Left ventricle myocardium superior (tissue), 1 donor: ENCODE data around the gene IGDCC3. TPM values are rescaled to one million over a fixed set of nuclear protein-coding genes. Genes with fewer than 3 reads are reported as not detected.
"Not testable (repeated sequence)": the region's sequence is repeated elsewhere in the genome, so short reads cannot be mapped to it uniquely, and the experiment has no call there.

Source experiments
- ATAC-seq: fragments of 200-7000 bp; cut with Tn5 transposase; one replicate; pipeline ENCODE4 v1.9.1; 2020; ENCODE audit warnings: mild to moderate bottlenecking, moderate library complexity
- DNase-seq: peaks from one replicate; pipeline ENCODE4 v3.0.0-alpha.2; 2020
- intact Hi-C: fragments of 100-400 bp; cut with micrococcal nuclease; formaldehyde crosslinking; loops from one replicate; pipeline ENCODE4 v1.11.0; 2022
- total RNA-seq: library from RNA; stranded (reverse); fragmentation: NEBNext Ultra II Directional; extraction: Animal tissue kit (Norgen Biotek cat#: 25700); gene quantifications from one replicate; pipeline ENCODE4 v1.2.1, GENCODE V29; 2021
- donor health status: DM: no; HTN: yes; CAD: no; lungs with severe emphysema.

Gene IGDCC3
- total RNA-seq, 1 donor from 2014 or later: 0.10 TPM

DNA sequence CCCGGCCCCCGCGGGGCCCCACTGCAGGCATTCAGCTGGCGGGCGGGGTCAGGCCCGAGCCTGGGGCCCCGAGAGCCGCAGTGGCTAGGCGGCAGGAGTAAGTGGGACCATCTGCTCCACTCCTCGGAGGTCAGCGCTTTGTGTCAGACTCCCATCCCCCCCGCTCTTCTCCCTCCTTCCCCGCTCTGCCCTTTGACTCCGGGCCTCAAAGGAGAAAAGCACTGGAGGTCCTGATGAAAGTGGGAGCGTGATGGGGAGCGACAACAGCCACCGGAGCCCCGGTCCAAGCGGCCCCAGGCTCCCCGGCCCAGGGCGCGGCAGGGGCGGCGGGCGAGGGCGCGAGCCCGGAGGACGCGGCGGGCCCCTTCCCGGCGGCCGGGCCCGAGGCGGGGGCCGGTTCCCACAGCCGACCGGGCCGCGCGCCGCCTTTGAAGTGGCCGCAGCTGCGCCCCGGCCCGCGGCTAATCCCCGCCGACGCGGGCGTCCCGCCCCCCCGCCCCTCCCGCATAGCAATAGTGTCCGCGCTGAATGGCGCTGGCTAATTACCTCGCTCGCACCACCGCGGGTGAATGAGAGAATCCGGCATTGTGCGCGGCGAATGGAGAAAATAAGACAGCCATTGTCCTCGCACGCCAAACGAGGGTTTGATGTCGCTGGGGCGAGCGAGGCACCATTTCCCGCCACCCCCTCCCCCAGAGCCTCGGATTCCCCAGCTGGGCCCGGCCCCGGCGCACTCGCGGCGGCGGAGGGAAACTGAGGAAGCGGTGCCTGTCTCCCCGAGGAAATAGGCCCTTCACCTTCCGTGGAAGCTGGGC lies 22.4 kb downstream of the IGDCC3 start:
- DNase-seq (peak; percentile 38), ATAC-seq (peak; percentile 45)
- intact Hi-C loops: no loop called here

DNA sequence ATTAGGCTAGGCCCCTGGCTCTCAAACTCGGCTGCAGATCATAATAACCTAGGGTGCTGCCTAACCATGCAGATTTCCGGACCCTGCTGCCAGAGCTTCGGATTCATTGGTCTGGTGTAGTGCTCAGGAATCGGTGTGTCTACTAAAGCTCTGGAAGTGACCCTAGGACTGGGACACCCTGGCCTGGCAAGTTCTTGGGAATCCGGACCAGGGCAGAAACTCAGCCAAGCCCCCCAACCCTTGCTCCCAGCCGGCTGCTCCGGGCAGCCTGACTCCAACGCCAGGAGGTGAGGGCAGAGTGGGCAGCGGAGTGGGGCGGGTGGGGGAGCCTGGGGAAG lies 23.0 kb downstream of the IGDCC3 start:
- no peak for ATAC-seq
- intact Hi-C loops: no loop called here
- DNase-seq: no peak

DNA sequence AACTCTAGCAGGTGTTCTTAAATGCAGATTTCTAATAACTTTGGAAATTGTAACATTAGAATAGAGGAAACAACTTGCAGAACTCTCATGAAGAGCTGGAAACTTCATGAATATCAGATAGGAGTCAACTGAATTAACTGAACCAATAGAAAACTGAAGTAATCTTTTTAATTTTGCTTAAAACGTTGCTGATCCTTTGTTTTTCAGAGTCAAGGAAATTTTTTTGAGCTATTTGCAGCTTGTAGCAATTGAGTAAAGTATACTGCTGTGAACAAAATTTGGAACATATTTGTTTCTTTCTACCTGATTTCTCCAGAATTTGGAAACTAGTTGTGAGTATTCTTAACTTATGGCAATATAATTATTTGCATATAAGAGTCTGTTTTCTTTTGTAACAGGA lies 25.8 kb downstream of the IGDCC3 start:
- intact Hi-C loops, ATAC-seq, DNase-seq: not testable (repeated sequence)

DNA sequence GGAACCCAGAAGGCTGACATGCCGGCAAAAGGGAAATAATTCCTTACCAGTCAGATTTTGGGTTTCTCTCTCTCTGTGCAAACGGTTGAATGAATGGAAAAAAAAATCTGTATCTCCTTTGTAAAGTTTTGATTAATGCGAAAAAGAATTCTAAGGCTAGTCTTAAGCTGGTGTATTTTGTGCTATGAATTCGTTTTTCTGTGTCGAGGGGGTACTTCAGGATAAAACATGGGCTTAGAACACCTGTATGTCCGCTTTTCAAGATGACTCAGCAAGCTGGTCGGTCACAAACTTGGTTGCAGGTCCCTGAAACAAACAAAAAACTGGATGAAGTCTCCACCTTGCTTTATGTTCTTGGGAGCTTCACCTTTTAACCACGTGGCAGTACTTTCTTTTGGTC lies 28.5 kb downstream of the IGDCC3 start:
- intact Hi-C loops: no loop called here
- ATAC-seq: no peak
- DNase-seq: no peak

DNA sequence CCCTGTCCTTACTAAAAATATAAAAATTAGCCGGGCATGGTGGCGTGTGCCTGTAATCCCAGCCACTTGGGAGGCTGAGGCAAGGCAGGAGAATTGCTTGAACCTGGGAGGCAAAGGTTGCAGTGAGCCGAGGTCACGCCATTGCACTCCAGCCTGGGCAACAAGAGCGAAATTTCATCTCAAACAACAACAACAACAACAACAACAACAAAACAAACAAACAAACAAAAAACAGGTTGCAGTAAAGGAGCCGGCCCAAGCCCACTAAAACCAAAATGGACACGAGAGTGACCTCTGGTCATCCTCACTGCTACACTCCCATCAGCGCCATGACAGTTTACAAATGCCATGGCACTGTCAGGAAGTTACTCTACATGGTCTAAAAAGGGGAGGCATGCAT lies 30.0 kb downstream of the IGDCC3 start:
- DNase-seq, intact Hi-C loops, ATAC-seq: not testable (repeated sequence)

DNA sequence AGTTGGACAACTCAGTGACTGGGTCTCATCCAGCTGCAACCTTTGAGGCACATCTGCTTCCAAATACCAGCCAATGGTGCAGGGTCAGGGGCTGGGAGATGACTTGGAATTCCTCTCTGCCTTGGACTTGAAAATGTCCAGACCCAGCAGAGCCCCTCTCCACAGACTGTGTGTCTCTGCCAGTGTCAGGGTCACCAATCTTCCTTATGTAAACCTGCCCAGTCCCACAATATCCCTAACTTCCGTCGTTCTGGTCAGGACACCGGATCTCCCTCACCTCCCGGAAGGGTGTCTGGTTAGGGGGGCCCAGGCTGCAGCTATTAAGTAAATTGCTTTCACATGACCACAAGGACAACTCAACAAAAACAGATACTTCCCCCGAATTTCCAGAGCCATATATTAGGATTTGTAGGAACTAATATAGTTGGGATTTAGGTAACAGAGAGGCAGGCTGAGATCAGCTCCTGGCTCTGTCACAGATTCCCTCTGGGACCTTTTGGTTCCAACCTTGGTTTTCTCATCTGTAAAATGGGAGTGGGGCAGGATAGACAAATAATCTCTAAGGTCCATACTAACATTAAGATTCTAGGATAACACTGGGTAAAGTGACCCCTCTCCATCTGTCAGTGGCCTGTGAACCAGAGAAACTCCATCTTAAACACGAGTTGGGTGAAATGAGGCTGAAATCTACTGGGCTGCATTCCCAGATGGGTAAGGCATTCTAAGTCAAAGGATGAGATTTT lies 30.8 kb downstream of the IGDCC3 start:
- intact Hi-C loops: no loop called here

DNA sequence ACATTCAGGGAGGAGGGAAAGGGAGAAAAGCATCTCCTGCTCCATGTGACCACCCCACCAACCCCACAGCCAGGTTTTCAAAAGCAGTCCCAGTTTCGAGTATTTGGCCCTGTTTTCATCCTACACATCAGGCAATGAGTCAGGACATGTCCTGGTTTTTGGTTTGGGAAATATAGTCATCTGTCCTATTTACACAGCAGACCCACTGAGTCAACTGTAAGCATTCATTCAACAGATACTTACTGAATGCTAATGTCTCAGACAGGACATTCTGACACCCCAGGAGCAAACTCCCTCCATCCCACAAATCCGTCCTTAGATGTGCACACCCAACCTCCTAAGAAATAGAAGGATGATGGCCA lies 32.9 kb downstream of the IGDCC3 start:
- DNase-seq: no peak
- ATAC-seq: no peak
- intact Hi-C loops: no loop called here

More for the DNA sequence above, 30.8 kb downstream of the IGDCC3 start:
- DNase-seq (no peak), ATAC-seq (no peak)

DNA sequence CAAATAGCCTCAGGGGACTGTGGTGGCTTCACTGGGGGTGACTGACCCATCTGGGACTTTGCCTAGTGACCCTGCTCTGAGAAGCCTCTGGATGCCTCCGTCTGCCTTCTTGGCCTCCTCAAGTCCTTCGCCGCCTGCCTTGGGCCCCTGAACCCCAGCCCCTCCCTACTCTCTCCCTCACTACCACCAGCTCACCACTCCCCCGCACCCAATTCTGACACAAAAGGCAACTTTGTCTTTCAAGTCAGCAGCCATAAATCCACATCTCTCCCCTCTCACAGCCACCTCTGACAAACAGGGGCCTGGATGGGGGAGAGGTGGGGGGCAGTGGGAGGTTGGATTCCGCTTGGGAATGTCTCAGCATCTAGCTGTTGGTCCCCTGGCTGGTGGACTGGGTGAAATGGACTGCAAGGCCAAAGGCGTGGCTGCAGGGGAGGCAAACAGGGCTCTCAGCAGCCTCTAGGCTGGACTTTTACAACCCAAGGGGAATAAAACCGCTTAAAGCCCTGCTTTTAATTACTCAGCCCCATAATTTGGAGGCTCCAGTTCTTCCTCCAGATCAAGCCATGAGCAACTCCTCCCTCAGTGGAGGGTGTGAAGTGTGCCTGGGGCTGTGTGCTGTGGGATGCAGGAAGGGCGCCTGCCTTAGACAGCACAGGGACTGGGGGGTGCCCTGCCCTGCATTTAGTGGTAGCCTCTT lies 33.4 kb downstream of the IGDCC3 start:
- no peak for DNase-seq
- intact Hi-C loops: no loop called here
- no peak for ATAC-seq

DNA sequence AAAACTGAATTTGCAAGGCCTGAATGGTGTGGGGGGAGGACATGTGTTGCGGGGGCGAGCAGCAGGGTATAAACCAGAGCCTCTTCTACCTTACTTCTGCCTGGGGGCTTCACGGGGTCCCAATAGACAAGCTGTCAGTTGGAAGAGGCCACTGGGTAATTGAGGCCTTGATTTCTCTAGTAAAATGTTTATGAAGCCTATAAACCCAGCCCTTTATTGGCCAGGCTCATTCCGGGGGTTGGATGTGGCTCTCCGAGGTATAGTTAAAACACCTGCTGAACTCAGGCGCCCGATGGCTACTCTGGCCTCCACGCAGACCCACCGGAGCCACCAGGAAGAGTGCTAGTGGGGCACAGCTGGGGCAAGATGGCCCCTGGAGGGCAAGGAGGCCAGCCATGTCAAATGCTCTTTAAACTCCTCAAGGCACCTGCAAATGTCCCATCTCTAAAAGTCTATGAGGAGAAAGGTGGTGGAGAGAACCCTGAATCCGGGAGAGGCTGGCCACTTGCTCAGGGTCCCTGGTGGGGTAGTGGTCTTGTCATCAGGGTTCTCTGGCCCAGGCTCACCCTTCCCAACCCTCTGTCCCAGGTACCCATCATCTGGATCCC lies 34.3 kb downstream of the IGDCC3 start:
- no peak for ATAC-seq
- intact Hi-C loops: no loop called here

DNA sequence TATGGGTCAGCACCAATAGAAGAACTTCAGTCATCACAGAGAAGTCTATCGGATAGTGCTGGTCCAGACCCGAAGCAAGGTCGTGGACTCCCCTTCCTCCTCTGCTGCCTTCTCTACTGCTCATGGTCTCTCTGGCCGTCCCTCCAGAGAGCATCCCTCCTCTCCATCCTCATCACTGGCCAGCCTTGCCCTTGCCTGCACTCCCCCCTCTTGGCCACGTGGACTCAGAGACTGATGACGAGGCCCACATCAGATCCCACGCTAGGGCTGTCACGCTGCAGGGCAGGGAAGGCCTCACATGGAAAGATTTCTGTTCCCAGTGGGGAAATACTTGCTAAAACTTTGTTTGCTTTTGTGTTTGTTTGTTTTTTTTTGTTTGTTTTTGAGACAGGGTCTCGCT lies 35.3 kb downstream of the IGDCC3 start:
- intact Hi-C loops: no loop called here
- ATAC-seq (no peak), DNase-seq (no peak)

More for the DNA sequence above, 34.3 kb downstream of the IGDCC3 start:
- no peak for DNase-seq

DNA sequence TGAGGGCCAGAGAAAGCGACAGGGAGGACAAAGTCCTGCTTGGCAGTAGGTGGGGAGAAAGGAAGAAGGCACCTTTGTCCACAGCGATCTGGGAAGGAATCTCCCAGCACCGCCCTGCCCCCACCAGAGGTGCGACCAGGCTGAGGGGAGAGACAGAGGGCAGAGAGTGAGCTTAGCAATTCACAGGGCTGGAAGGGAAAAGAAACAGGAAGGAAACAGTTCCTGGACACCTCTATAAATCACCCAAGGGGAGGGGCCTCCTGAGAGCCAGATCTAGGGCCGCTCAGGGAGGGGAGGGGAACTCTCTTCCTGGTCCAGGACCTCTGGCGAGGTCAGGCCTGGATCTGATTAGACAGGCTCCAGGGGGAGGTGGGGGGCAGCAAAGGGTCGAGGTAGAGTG lies 37.9 kb downstream of the IGDCC3 start:
- ATAC-seq (no peak), DNase-seq (no peak)
- intact Hi-C loops: no loop called here

DNA sequence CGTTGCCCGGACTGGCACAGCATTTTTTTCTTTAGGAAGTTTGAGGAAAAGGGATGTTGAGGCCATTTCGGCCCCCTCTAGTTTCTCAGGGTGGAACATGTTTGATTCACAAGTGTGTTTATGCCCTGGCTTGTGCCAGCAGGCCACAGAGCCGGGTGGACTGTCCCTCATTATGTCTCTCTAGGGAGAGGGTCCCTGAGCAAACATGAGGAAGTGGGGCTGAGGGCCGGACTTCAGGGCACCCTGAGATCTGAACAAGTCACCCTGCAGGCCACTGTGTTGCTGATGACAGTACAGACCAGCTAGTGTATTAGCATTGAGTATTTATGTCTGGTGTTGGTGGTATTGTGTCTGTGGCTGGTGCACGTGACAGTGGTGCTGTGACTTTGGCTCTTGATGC lies 38.4 kb downstream of the IGDCC3 start:
- intact Hi-C loops: no loop called here
- DNase-seq: no peak
- ATAC-seq: no peak

DNA sequence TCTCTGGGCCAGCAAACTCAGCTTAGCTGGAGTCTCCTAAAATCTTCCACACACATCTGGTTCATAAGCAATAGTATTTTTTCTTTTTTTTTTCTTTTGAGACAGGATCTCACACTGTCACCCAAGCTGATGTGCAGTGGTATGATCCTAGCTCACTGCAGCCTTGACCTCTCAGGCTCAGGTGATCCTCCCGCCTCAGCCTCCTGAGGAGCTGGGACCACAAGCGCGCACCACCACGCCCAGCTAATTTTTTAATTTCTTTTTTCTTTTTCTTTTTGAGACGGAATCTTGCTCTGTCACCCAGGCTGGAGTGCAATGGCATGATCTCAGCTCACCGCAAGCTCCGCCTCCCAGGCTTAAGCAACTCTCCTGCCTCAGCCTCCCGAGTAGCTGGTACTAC lies 39.0 kb downstream of the IGDCC3 start:
- intact Hi-C loops: no loop called here
- ATAC-seq (no peak), DNase-seq (no peak)

DNA sequence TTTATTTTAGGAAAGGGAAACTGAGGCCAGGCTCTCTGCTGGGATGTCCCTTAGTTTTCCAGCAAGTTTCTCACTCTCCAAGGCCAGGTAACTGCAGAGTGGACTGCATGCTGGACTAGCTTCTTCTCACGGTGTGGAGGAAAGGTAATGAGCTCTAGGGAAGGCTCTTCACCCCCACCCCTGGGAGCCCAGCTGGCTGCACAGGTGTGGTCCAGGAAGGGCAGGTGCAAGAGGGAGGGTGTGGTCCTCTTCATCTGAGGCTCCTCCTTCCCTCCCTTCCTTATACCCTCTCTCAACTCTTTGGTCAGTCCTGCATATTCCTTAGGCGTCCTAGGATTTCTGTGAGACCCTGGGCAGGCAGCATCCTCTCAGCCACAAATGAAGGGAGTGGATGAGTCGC lies 39.4 kb downstream of the IGDCC3 start:
- ATAC-seq: no peak
- intact Hi-C loops: no loop called here
- no peak for DNase-seq

DNA sequence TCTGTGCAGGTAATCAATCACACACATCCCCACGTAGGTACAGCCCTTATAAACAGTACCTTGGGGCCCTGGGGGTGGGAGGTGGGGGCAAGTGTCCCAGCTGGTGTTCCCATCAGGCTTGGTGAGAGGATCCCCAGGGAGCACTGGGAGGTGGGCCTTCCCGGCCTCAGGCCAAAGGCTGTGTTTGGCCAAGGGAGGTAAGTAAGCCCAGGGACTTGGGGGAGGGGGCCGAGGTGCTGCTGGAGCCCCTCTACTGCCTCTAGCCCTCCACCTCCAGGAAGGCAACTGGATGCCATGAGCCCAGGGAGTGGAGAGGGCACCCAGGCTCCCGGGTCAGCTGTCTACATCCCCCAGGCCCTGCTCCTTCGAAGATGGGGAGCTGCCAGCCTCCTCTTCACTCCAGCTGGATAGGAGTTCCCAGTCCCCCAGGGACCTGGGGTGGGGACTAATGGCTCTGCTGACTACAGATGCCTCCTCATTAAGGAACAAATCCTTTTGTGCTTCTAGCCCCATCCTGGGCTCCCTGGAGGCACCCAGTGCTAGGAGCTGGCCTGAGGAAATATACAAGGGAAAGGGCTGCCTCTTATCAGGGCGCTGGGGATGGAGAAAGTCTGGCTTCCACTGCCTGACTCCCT lies 40.2 kb downstream of the IGDCC3 start:
- intact Hi-C loops: no loop called here
- no peak for DNase-seq
- no peak for ATAC-seq

DNA sequence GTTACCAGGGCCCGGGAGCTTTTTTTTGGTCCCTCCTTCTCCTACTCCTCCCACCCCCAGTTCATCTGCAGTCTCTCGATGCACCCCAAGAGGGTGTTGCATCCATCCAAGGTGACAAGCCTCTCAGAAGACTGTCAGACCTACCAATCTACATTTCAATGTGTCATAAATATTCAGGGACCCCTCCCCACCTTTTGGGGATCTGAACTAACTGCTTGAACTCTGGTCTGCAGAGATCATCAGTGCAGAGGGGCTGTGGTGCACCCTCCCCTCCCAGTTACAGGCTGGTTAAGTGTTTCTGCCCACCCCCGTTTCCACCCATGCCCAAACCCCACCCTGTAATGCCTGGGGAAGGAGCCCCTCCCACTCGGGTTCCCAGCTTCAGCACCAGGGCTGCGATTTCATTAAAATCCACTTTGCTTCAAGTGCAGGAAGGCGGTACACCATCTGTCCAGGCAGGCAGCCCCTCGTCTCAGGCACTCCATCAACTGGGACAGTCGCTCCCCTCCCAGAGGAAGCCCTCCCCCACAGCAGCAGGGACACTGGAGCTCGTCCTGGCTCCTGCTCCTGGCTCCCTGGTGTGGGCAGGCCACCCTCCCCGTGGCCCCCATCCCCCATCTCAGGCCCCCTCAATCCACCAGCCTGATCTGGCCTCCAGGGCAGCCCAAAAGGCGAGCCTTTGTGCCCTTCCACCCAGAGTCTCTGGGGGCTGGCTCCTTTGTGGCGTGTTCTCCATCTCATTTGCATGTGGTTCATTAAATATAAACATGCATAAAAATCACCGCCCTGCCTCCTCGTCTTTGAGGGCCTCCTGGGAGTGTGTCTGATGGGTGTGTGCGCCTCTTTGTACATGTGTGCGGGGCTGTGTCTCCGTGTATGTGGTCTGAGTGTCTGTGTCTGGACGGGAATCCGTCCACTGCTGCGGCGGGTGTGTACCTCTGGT lies 41.0 kb downstream of the IGDCC3 start:
- DNase-seq: no peak
- ATAC-seq: no peak
- intact Hi-C loops: no loop called here

DNA sequence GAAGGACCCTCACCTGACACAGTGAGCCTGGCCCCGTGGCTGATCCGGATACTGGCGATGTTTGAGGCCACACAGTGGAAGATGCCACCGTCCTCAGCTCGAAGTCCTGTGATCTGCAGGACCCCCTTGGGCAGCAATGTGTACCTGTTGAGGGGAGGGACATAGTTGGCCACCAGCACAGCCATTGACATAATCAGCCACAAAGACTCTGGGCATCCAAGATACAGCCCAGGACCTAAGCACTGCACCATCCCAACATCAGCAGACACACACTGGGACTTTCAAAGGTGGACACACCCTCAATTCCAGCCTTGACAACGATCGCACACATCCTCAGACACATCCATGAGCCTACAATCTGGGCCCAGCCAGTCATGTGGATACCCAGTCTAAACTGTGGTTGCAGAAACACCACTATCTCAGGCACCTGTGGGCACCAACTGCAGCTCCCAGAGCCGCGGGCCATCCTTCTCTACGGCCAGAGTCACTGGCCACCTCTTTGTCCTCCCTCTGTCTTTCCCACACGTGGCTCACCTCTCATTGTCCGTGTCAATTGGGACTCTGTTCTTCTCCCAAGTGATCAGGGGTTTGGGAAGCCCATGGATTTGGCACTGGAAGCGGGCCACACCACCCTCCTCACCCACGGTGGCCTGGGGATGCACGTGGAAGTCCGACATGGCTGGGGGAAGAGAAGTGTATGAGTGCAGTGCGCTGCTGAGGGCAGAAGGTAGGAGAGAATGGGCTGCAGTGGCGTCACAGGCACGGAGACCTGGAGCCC lies 42.3 kb downstream of the IGDCC3 start:
- DNase-seq: no peak
- intact Hi-C loops: no loop called here
- ATAC-seq: no peak
